ENCODE results near the gene MET.

- TF ChIP-seq CTCF (conservative IDR thresholded peaks at IDR 0.05 in 1 of 2, IDR thresholded peaks at IDR 0.05 in 1 of 2; ENCODE audit: low read depth in 1 of 2, low read length in 2 of 2) (no peak), EZH2 (IDR thresholded peaks at IDR 0.05; ENCODE audit: low read length, missing control alignments) (no peak)
Observed at GRCh38 chr7:116828281-116828680, 156.3 kb downstream of the MET start.

Measured in fibroblast of lung (primary cell).